ENCODE measurements around the gene PECR.

Gene PECR

DNA sequence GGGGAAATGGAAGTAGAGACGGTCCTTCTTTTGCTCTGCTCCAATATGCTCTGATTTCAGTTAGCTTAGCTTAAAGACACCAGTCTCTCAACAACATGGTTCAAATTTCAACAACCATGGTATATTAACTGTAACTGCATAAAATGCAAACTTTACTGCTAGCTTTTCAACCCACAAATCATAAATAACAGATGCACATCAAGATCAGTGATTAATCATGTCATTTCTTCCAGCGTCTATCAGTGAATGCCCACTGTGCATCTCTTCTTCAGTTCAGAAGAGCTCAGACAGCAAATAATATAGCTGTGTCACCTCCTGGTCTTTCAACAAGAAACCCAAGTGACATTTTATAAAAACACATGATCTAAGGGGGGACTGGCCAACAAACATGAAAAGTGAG is 12.6 kb downstream of the PECR start:
- DNase-seq = no peak

DNA sequence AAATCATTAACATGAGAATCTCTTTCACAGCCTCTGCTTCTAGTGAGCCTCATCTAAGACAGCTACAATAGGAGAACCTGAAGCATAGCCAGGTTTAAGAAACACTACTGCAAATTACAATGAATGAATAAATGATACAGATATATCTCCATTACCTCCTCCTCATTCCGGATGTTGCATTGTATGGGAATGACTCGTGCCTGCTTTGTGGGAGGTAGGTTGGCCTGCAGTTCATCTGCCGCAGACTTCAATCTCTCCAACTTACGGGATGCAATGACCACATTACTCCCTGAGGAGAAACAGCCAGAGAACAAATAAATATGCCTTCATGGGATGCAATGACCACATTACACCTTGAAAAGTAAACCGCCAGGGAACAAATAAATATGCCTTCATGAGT is 15.4 kb downstream of the PECR start:
- no peak for DNase-seq

DNA sequence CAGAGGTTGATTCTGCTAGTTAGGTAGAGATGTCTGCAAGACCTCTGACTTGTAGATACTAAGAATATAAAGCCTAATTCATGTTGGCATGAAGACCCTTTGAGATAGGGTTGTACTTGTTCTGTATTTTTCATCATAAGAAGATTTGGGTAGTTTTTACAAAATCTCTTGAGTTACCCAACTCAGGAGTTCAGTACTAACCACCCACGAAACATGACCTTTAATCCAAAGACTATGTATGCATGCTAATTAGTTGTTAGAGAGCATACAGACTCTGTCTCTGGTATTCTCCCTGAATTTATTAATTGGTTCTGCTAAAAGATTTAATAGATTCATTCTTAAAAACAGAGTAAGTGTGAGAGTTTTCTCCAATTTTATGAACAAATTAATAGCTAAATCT is 16.9 kb downstream of the PECR start:
- no peak for DNase-seq

- DNase-seq = no peak
These were observed 17.5 kb downstream of the PECR start for GRCh38 chr2:216064014-216064630.

- no peak for DNase-seq
These were observed 22.3 kb downstream of the PECR start for GRCh38 chr2:216059233-216059834.

DNA sequence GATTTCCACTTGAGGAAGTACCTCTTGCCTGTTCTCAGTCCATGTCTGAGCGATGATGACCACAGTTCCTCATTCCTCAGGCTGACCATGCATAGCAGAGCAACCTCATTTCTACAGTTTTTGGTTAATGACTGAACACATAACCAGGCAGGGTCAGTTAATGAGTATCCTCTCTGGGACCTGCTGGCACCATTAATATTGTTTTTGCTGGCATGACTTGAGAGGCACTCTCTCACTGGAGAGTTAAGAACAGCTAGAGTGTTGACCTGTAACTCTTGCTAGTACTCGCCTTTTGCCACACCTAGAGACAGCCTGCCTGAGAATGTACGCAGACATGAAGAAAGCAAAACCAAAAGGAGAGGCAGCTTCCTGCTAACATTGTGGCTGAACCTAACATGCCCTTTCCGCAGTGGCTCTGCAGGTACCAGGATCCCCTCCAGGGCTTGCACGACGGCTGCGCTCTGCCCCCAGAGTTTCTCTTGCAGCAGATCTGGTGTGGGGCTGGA is 23.9 kb downstream of the PECR start:
- DNase-seq = no peak

DNA sequence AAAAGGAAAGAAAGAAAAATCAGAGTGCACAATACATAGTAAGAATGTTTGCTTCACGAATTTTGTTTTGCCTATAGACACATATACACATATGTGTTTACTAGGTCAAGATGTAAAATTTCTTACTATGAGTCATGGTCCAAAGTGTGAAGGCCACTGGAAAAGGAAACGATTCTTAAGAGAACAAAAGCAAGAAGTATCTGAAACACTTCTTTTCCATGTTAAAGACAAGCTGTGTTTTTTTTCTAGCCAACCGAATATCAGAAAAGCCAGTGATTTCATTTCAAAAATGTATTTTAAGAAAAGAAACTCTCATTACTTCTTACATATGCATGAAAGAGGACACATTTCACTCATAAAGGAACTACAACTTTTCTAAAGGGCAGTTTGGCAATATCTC is 24.9 kb downstream of the PECR start:
- no peak for DNase-seq

- DNase-seq = no peak
These were observed 25.9 kb downstream of the PECR start for GRCh38 chr2:216055680-216056079.

DNA sequence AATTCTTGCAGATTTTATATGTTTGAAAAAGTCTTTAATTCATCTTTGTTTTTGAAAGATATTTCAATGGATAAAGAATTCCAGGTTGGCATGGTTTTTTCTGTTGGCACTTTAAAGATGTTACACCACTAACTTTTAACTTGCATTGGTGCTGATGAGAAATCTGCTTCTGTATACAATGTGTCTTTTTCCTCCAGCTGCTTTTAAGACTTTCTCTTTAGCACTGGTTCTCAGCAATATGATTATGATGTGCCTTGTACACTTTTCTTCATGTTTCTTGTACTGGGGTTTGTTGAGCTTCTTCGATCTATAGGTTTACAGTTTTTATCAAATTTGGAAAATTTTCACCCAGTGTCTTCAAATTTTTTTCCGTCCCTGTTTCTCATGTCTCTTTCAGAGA is 29.2 kb downstream of the PECR start:
- no peak for DNase-seq

DNA sequence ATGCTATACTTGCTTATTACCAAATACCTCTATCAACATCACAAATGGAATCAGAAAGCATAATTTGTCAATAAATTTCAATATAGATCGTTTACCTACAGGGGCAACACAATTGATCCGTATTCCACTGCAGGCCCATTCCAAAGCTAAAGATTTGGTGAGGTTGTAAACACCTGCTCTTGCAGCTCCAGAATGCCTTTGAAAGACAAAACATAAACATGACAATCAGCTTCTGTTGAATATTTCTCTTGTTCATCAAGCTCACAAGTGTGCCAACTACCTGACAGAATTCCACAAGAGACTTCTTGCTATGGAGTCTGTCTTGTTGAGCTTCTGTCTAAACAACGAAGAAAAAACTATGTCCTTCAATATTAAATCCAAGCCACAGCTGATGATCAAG is 30.3 kb downstream of the PECR start:
- DNase-seq = no peak

- DNase-seq = no peak
These were observed 32.2 kb downstream of the PECR start for GRCh38 chr2:216049452-216049851.

DNA sequence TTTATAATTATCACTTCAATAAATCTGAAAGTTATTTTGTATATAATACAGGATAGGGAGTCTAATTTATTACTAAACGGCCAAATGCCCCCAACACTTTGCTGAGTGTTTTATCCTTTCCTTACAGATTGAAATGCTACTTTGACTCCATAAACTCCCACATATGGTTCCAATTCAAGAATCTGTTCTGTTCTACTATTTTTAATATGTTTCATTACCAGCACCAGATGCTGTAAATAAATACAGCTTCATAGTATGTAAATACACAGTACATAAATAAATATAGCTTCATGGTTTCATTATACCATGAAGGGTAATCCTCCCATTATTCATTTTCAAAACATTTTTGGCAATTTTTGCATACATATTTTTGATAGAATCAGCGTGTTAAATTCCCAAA is 34.2 kb downstream of the PECR start:
- DNase-seq = no peak

GRCh38 chr2:216044883-216045486 is 36.6 kb downstream of the PECR start:
- DNase-seq = no peak

DNA sequence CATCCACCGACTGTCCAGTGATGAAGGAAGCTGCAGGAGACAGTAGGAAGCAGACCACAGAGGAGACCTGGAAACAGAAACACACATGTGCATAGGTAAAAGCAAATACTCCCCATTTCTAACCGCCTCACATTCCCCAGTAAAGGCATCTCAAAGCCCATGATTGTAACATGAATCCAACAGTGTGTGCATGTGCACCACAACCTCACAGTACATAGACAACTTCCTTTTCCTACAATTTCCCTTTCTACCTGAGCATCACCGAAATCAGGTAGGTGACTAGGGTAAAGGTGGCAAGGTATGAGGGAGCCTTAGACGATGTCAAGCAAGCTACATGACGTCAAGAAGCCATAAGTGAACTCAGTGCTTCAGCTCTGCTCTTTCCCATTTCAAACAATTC is 37.7 kb downstream of the PECR start:
- no peak for DNase-seq

DNA sequence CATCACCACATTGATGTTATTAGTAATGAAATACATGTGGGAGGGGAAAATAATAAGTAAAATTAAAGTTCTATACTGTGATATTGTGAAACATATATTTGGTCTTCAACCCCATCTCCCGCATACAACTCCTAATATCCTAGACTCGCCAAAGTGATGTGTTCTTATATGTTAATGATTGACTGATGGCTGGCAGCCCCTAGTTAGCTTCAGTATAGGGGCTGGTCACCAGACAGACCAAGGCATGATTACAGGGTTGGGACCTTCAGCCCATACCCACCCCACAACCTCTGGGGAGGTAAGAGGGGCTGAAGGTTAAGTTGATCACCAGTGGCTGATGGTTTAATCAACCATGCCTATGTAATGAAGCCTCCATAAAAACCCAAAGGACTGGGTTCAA is 40.2 kb downstream of the PECR start:
- no peak for DNase-seq

- no peak for DNase-seq
These were observed 41.7 kb downstream of the PECR start for GRCh38 chr2:216039918-216040317.

DNA sequence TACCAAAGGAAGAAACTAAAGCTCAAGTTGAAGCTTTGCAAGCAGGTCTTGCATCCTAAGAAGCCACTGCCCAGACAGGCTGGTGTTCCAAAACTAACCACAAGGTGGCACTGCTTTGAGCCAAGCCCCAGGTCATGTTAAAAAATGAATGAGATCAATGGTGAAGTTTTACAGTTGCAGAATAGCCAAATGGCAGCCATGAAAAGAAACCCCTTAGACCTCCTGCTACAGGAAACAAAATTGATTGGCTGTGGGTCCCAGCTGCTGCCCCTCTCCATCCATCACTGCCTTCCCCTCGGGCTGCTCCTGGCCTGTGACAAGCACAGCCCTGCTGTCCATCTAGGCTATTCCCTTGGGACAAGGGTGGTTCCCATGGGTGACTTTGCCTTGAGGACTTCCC is 47.5 kb downstream of the PECR start:
- DNase-seq = no peak

- no peak for DNase-seq
These were observed 48.2 kb downstream of the PECR start for GRCh38 chr2:216033403-216033802.

- DNase-seq = no peak
These were observed 49.5 kb downstream of the PECR start for GRCh38 chr2:216031960-216032689.

- DNase-seq = no peak
These were observed 51.4 kb downstream of the PECR start for GRCh38 chr2:216030216-216030615.

- no peak for DNase-seq
These were observed 52.0 kb downstream of the PECR start for GRCh38 chr2:216029416-216030129.

DNA sequence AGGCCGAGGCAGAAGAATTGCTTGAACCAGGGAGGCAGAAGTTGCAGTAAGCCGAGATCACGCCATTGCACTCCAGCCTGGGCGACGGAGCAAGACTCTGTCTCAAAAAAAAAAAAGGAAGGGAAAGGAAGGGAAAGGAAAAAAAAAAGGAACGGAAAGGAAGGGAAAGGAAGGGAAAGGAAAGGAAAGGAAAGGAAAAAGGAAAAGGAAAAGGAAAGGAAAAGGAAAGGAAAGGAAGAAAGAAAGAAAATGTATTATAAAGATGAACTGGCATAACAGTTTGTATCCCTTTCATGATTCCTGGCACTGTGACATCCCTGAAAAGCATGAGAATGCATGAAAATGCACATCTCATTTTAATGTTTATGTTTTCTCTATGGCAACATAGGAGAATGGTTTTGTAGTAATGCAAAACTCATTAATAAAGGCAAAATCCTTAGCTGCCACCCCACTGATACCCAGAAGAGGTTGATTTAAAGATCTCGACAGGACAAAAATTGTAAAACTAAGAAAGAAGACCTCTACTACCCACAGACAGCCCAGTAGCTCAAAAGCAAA is 56.8 kb downstream of the PECR start:
- DNase-seq = no peak

DNA sequence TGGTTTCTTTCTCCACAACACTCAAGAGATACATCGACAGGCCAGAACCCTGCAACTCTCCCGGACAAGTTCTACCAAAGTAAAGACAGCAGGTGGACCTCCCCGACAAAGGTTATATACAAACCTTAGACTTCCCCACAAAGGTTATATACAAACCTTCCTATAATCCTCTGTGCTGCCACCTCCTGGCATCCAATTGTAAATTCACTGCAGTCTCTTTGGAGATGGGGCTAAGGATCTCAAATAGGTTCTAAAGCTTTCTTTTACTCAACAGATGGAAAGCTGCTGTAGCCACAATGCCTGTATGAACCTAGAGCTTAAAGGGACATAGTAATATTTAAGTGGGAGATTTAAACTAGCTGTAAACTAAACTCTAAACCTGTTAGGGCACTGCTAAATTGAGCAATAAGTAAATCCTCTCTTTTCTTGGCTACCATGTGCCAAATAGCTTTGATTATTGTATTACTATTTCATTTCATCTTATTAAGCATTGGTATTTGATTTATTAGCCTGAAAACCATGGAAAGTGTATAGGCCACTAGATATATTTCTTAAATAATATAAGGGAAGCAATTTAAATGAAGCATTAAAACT is 58.5 kb downstream of the PECR start:
- no peak for DNase-seq

Measured in NCI-H187 treated with DMSO at 0.1 percent for 48 hours (cell line).